Stomach (tissue), 9 donors: ENCODE data around the gene NAV2. TPM values are rescaled to one million over a fixed set of nuclear protein-coding genes. Genes with fewer than 3 reads are reported as not detected.

Experiments
- DNase-seq, 2 donors: peaks; one replicate each; pipeline versions ENCODE4 v3.0.0 to v3.0.0-alpha.2; 2013 to 2019
- H3K27ac ChIP-seq, 5 donors: fragments of 200-600 bp in 4 of 5; sonication (generic) in 4 of 5; one replicate each; pipeline ENCODE4 v1.5.1; 2013 to 2019; ENCODE audit warnings: mild to moderate bottlenecking in 1 of 5, moderate library complexity in 1 of 5
- H3K27me3 ChIP-seq, 3 donors: fragments of 200-600 bp; sonication (generic); one replicate each; pipeline ENCODE4 v1.5.1; 2017 to 2019; ENCODE audit warnings: mixed run types in 1 of 3
- H3K36me3 ChIP-seq, 4 donors: fragments of 200-600 bp; sonication (generic); 1 replicate in 3 of 4; 2 replicates in 1 of 4; pipeline ENCODE4 v1.5.1; 2016 to 2019
- H3K4me1 ChIP-seq, 4 donors: fragments of 200-600 bp; sonication (generic); one replicate each; pipeline ENCODE4 v1.5.1; 2016 to 2019
- H3K4me3 ChIP-seq, 4 donors: fragments of 200-600 bp; sonication (generic) in 3 of 4; one replicate each; pipeline ENCODE4 v1.5.1; 2016 to 2019; ENCODE audit warnings: mild to moderate bottlenecking in 1 of 4
- H3K9me3 ChIP-seq, 4 donors: fragments of 200-600 bp; sonication (generic); one replicate each; pipeline ENCODE4 v1.5.1; 2016 to 2019
- EP300 ChIP-seq: sonication (generic); formaldehyde crosslinking; IDR thresholded peaks from one replicate; pipeline ENCODE4 v1.6.1; 2017; ENCODE audit warnings: antibody characterized with exemption
- POLR2A ChIP-seq, 4 donors: fragments of 450-650 bp; IDR thresholded peaks; one replicate each; pipeline ENCODE4 v1.6.1; 2016; ENCODE audit warnings: antibody characterized with exemption in 4 of 4, control low read depth in 2 of 4, mild to moderate bottlenecking in 1 of 4, moderate library complexity in 1 of 4
- POLR2AphosphoS5 ChIP-seq, 3 donors: sonication (generic); formaldehyde crosslinking; IDR thresholded peaks; one replicate each; pipeline ENCODE4 v1.6.1; 2016; ENCODE audit warnings: antibody characterized with exemption in 3 of 3
- WGBS, 5 donors: extraction: QIAGEN DNeasy Blood & Tissue Kit in 3 of 5; methylation state at CpG; one replicate each; pipeline versions ENCODE4 v1.1.5 to v1.1.7; 2013 to 2018; 5-methylcytosine and 5-hydroxymethylcytosine counted together
- intact Hi-C: fragments of 100-400 bp; cut with DNase I; formaldehyde crosslinking; loops from one replicate; pipeline ENCODE4 v1.15.1; 2023; ENCODE audit warnings: low total_unique reads
- polyA plus RNA-seq, 3 donors: library from polyadenylated mRNA; stranded (reverse); fragments of 200-250 nt; gene quantifications; one replicate each; pipeline ENCODE4 v1.2.3, GENCODE V29; 2013
- total RNA-seq, 5 donors: library from RNA; depleted of rRNA; stranded (reverse); fragments of >200 nt; gene quantifications; one replicate each; pipeline versions ENCODE4 v1.1.0 to v1.2.3, GENCODE V29; 2014 to 2016
- TF ChIP-seq, protein P1 (sequence below), 7 experiments: fragments of 450-650 bp in 4 of 7; fragments of 200-600 bp in 3 of 7; sonication (generic) in 3 of 7; IDR thresholded peaks; one replicate each; pipeline ENCODE4 v1.5.1; 2016 to 2019; ENCODE audit warnings: antibody characterized with exemption in 7 of 7, control low read depth in 2 of 7, mild to moderate bottlenecking in 1 of 7
- donor health status: healthy with polysubstance abuse.
- donor health status: Bipolar disorder and iron deficiency.
- donor health status: healthy.

The NAV2 gene
- total and polyA plus RNA-seq, 8 donors: 1.8 to 92.4 (median 7.9) TPM

DNA sequence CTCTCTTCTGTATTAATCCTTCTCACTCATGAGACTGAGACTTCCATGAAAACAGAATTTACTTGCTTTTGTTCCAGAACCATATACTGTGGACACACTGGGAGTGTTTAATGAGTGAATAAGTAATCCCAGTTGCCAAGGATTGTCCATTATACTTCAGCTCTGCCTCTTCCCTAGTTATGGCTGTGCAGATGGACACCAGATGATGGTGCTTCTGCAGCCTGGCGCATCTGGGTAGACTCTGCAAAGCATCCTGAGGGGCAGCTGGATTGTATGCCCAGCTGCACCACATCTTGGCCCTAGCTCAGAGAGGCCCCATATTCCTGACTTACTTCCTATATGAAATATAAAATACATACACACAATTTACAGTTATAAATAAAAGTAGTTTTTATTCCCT lies 404.2 kb downstream of the NAV2 start:
- no peak for DNase-seq
- TF ChIP-seq POLR2AphosphoS5 (IDR thresholded peaks at IDR 0.05) (no peak), EP300 (no peak), POLR2A (IDR thresholded peaks at IDR 0.05) (no peak)
- TF ChIP-seq, protein P1, sequence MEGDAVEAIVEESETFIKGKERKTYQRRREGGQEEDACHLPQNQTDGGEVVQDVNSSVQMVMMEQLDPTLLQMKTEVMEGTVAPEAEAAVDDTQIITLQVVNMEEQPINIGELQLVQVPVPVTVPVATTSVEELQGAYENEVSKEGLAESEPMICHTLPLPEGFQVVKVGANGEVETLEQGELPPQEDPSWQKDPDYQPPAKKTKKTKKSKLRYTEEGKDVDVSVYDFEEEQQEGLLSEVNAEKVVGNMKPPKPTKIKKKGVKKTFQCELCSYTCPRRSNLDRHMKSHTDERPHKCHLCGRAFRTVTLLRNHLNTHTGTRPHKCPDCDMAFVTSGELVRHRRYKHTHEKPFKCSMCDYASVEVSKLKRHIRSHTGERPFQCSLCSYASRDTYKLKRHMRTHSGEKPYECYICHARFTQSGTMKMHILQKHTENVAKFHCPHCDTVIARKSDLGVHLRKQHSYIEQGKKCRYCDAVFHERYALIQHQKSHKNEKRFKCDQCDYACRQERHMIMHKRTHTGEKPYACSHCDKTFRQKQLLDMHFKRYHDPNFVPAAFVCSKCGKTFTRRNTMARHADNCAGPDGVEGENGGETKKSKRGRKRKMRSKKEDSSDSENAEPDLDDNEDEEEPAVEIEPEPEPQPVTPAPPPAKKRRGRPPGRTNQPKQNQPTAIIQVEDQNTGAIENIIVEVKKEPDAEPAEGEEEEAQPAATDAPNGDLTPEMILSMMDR (IDR thresholded peaks at IDR 0.05): no peak
- intact Hi-C loops: no loop called here
- Histone ChIP-seq H3K27me3 (no peaks in the 10 kb centered on the region), H3K36me3 (peaks cover 10 to 67% (median 55%) of the 10 kb centered on the region in 4 donors), H3K4me3 (no peak overlapping the region), H3K4me1 (peaks cover 12 to 20% (median 14%) of the 10 kb centered on the region in 4 donors), H3K27ac (no peak overlapping the region), H3K9me3 (no peaks in the 10 kb centered on the region)
- WGBS, 5 donors: 0 to 83% (median 47%) methylated on average over 1 of the region's 1 CpG

- Histone ChIP-seq H3K27me3 (no peaks in the 10 kb centered on the region), H3K36me3 (peaks cover 10 to 67% (median 55%) of the 10 kb centered on the region in 4 donors), H3K4me3 (no peak overlapping the region), H3K9me3 (no peaks in the 10 kb centered on the region), H3K27ac (no peak overlapping the region), H3K4me1 (peaks cover 8 to 15% (median 9%) of the 10 kb centered on the region in 4 donors)
- DNase-seq: no peak
- intact Hi-C loops: no loop called here
- TF ChIP-seq, protein P1 (IDR thresholded peaks at IDR 0.05): no peak
- TF ChIP-seq POLR2A (IDR thresholded peaks at IDR 0.05) (no peak), POLR2AphosphoS5 (IDR thresholded peaks at IDR 0.05) (no peak), EP300 (no peak)
- 72 to 93% (median 88%) methylated on average over 5 of the region's 5 CpGs for WGBS, 5 donors
Observed at GRCh38 chr11:20117291-20117690, 404.7 kb downstream of the NAV2 start.

- H3K9me3 ChIP-seq: no peaks in the 10 kb centered on the region
- H3K27me3 ChIP-seq: no peaks in the 10 kb centered on the region
- 94 to 96% (median 95%) methylated on average over 15 of the region's 15 CpGs for WGBS, 5 donors
- no peak overlapping the region for H3K4me3 ChIP-seq
- TF ChIP-seq POLR2AphosphoS5 (IDR thresholded peaks at IDR 0.05) (no peak), POLR2A (IDR thresholded peaks at IDR 0.05) (no peak), EP300 (no peak)
- TF ChIP-seq, protein P1 (IDR thresholded peaks at IDR 0.05): no peak
- H3K27ac ChIP-seq: no peak overlapping the region
- DNase-seq: no peak
- peaks cover 10 to 67% (median 55%) of the 10 kb centered on the region in 4 donors for H3K36me3 ChIP-seq
- H3K4me1 ChIP-seq: peaks cover 0 to 6% (median under 1%) of the 10 kb centered on the region in 4 donors
- intact Hi-C loops: no loop called here
Observed at GRCh38 chr11:20118209-20118608, 405.6 kb downstream of the NAV2 start.

DNA sequence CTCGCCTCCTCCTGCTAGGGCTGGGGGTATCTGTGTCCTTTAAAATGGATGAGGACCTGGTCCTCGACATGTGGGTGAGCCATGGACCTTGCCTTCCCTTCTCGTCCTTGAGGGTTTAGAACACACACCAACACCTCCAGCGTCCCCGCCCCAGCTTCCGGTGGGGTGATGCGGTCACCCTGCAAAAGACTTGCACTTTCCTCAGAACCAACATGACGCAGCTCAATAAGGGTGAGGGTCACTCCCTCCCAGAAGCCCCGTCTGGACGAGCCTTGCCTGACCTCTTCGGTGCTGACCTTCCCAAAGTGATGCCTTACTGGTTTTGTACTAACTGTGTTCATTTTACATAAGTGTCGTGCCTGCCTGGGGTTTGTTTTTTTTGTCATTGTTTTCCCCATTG lies 406.7 kb downstream of the NAV2 start:
- 90 to 95% (median 93%) methylated on average over 12 of the region's 12 CpGs for WGBS, 5 donors
- H3K4me3 ChIP-seq: no peak overlapping the region
- TF ChIP-seq EP300: no peak
- TF ChIP-seq, protein P1 (IDR thresholded peaks at IDR 0.05): no peak
- no peak for TF ChIP-seq POLR2A (IDR thresholded peaks at IDR 0.05)
- TF ChIP-seq POLR2AphosphoS5 (IDR thresholded peaks at IDR 0.05): no peak
- peaks cover 0 to 5% (median 0%) of the 10 kb centered on the region in 4 donors for H3K4me1 ChIP-seq
- H3K36me3 ChIP-seq: peaks cover 10 to 64% (median 52%) of the 10 kb centered on the region in 4 donors
- intact Hi-C loops: no loop called here
- H3K27ac ChIP-seq: no peak overlapping the region
- no peaks in the 10 kb centered on the region for H3K27me3 ChIP-seq
- no peaks in the 10 kb centered on the region for H3K9me3 ChIP-seq
- DNase-seq: no peak
